Amygdala (tissue), 56 donors: ENCODE measurements around the gene QSOX1.
A peak's percentile ranks its signal among the peaks of the same experiment; 100 is the strongest.

Source experiments
- DNase-seq, 56 donors: peaks; one replicate each; lab custom pipeline; 2025; lab: John Stamatoyannopoulos, UW

The QSOX1 gene

GRCh38 chr1:180246579-180246978 is 91.9 kb downstream of the QSOX1 start:
- DNase-seq: no peak

GRCh38 chr1:180247061-180247460 is 92.4 kb downstream of the QSOX1 start:
- DNase-seq: no peak

GRCh38 chr1:180247580-180247979 is 92.9 kb downstream of the QSOX1 start:
- DNase-seq: no peak

GRCh38 chr1:180248176-180248575 is 93.5 kb downstream of the QSOX1 start:
- DNase-seq: no peak

GRCh38 chr1:180248731-180249681 is 94.3 kb downstream of the QSOX1 start:
- no peak for DNase-seq

- no peak for DNase-seq
Observed at GRCh38 chr1:180249725-180250498, 95.2 kb downstream of the QSOX1 start.

GRCh38 chr1:180250499-180250770 is 95.8 kb downstream of the QSOX1 start:
- DNase-seq: no peak

GRCh38 chr1:180250883-180251509 is 96.3 kb downstream of the QSOX1 start:
- no peak for DNase-seq

- no peak for DNase-seq
Observed at GRCh38 chr1:180251526-180252305, 97.0 kb downstream of the QSOX1 start.

- DNase-seq: peak in 16 of 56 donors; percentile 4 to 53 (median 16)
Observed at GRCh38 chr1:180252638-180253536, 98.2 kb downstream of the QSOX1 start.
